DOHH2 (cell line): Measurements from ENCODE around the gene ACAN.

Experiments
- CTCF ChIP-seq: fragments of 200-600 bp; sonication (generic); IDR thresholded peaks from one replicate; pipeline ENCODE4 v1.5.1; 2014; ENCODE audit warnings: antibody characterized with exemption, mild to moderate bottlenecking, low read depth, low read length; ENCODE audit not compliant: poor library complexity, severe bottlenecking
- EZH2phosphoT487 ChIP-seq: fragments of 200-600 bp; sonication (generic); IDR thresholded peaks from 2 replicates; pipeline ENCODE4 v1.6.1; 2017; ENCODE audit warnings: borderline replicate concordance, mild to moderate bottlenecking, antibody characterized with exemption, low read length, moderate library complexity, mixed read lengths

GRCh38 chr15:88839961-88840360, 36.7 kb downstream of the ACAN start:
- TF ChIP-seq CTCF (no peak), EZH2phosphoT487 (no peak)
